Pericardium fibroblast (primary cell): ENCODE data around the gene TPM1. TPM values are rescaled to one million over a fixed set of nuclear protein-coding genes. Genes with fewer than 3 reads are reported as not detected.

Source experiments
- total RNA-seq: library from RNA; depleted of rRNA; stranded (reverse); fragments of >200 nt; gene quantifications from 2 replicates; pipeline ENCODE4 v1.2.3, GENCODE V29; 2015

Gene TPM1
- 104 and 287 TPM in 2 replicates for total RNA-seq

GRCh38 chr15:63041974-63042876, at the start of gene TPM1:
Gene TPM1, plus strand, starts transcription at chr15:63042747. Its CDS starts 83 bp downstream, at chr15:63042830.

Other genes with a start within 250 kb of the TPM1 start
- gene LACTB, start 79.1 kb downstream of the TPM1 start, total RNA-seq, result 7.4 and 12.7 TPM in 2 replicates
- gene RPS27L, start 114.7 kb downstream of the TPM1 start, total RNA-seq, result 101 and 185 TPM in 2 replicates
- 30.8 and 42.7 TPM in 2 replicates for gene RAB8B, start 146.9 kb downstream of the TPM1 start, total RNA-seq
- 9.8 and 11.5 TPM in 2 replicates for gene APH1B, start 234.9 kb downstream of the TPM1 start, total RNA-seq